ENCODE results near the gene MAOA. TPM values are rescaled to one million over a fixed set of nuclear protein-coding genes. Genes with fewer than 3 reads are reported as not detected.

The MAOA gene
- total and polyA plus RNA-seq, 2 donors (not counting 3 experiments of a cell fraction or from before 2014, with no cell fraction given): 12.6 to 23.5 TPM

DNA sequence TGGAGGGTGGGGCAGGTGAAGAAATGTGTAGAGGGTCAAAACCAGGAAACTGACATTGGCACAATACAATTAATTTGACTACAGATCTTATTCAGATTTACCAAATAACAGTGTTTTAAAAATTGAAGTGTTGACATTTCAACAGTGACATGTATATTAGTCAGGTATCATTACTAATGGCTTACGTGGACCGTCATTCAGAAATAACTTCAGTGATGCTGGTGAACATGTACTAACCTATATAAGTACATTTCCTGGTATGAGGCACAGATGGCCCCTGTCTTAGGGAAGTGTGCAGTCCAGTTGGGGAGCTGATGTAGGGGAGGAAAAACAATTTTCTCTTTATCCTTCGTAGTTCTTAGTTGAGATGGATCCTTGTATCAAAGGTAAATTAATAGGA is 22.3 kb upstream of the MAOA start:
- no peak overlapping the region for H3K4me2 ChIP-seq (ENCODE audit: insufficient read depth, low read length)
- H3K79me2 ChIP-seq (ENCODE audit: control insufficient read depth, insufficient read depth, low read length): no peaks in the 10 kb centered on the region
- FAIRE-seq (no peak), DNase-seq (ENCODE audit: low read depth, low spot score) (no peak)
- POLR2A ChIA-PET: no interaction called here
- no peaks in the 10 kb centered on the region for H3K36me3 ChIP-seq (ENCODE audit: control insufficient read depth in 2 of 2, extremely low read depth in 1 of 2, insufficient read depth in 2 of 2, low read length in 2 of 2)
- TF ChIP-seq, protein P1, sequence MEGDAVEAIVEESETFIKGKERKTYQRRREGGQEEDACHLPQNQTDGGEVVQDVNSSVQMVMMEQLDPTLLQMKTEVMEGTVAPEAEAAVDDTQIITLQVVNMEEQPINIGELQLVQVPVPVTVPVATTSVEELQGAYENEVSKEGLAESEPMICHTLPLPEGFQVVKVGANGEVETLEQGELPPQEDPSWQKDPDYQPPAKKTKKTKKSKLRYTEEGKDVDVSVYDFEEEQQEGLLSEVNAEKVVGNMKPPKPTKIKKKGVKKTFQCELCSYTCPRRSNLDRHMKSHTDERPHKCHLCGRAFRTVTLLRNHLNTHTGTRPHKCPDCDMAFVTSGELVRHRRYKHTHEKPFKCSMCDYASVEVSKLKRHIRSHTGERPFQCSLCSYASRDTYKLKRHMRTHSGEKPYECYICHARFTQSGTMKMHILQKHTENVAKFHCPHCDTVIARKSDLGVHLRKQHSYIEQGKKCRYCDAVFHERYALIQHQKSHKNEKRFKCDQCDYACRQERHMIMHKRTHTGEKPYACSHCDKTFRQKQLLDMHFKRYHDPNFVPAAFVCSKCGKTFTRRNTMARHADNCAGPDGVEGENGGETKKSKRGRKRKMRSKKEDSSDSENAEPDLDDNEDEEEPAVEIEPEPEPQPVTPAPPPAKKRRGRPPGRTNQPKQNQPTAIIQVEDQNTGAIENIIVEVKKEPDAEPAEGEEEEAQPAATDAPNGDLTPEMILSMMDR (IDR thresholded peaks at IDR 0.05; ENCODE audit: extremely low read depth in 1 of 2, insufficient read depth in 1 of 2, low read depth in 1 of 2, low read length in 2 of 2): no peak
- TF ChIP-seq MYC (IDR thresholded peaks at IDR 0.05; ENCODE audit: low read depth, low read length) (no peak), POLR2AphosphoS5 (IDR thresholded peaks at IDR 0.05; ENCODE audit: insufficient read depth, low read depth, low read length) (no peak), POLR2A (IDR thresholded peaks at IDR 0.05; ENCODE audit: low read depth, low read length) (no peak), FOS (IDR thresholded peaks at IDR 0.05; ENCODE audit: borderline replicate concordance, insufficient read depth, low read length) (no peak), JUN (IDR thresholded peaks at IDR 0.05; ENCODE audit: borderline replicate concordance, insufficient read depth, insufficient read length, low read depth) (no peak), EZH2 (IDR thresholded peaks at IDR 0.05; ENCODE audit: borderline replicate concordance, low read depth, low read length, severe bottlenecking) (no peak), GATA2 (IDR thresholded peaks at IDR 0.05; ENCODE audit: insufficient read depth, insufficient read length, low read depth, low read length) (no peak)
- TF ChIP-seq, protein P2, sequence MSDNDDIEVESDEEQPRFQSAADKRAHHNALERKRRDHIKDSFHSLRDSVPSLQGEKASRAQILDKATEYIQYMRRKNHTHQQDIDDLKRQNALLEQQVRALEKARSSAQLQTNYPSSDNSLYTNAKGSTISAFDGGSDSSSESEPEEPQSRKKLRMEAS (IDR thresholded peaks at IDR 0.05; ENCODE audit: insufficient read depth, insufficient read length): no peak
- H4K20me1 ChIP-seq (replicated peaks; ENCODE audit: control insufficient read depth, extremely low read depth, insufficient read depth, low read length): no peaks in the 10 kb centered on the region
- no peak overlapping the region for H2AFZ ChIP-seq (ENCODE audit: low read depth, low read length)
- no peaks in the 10 kb centered on the region for H3K9me3 ChIP-seq (replicated peaks; ENCODE audit: control insufficient read depth, insufficient read depth, low read length)
- no peak overlapping the region for H3K9ac ChIP-seq (replicated peaks; ENCODE audit: extremely low read depth, insufficient read depth, low read length)
- no peaks in the 10 kb centered on the region for H3K9me1 ChIP-seq (replicated peaks; ENCODE audit: control insufficient read depth, extremely low read depth, insufficient read depth, low read length)
- no peaks in the 10 kb centered on the region for H3K4me1 ChIP-seq (ENCODE audit: control insufficient read depth, extremely low read depth, insufficient read depth, low read length)
- H3K4me3 ChIP-seq (replicated peaks in 1 of 3; ENCODE audit: insufficient read depth in 1 of 3, low read depth in 1 of 3, low read length in 3 of 3): no peak overlapping the region
- CTCF ChIA-PET: no interaction called here
- BruUV-seq (replicated peaks): no TSS peak
- H3K27me3 ChIP-seq (ENCODE audit: control insufficient read depth in 2 of 2, insufficient read depth in 2 of 2, low read length in 2 of 2): peaks cover 1 to 2% of the 10 kb centered on the region in 2 experiments
- dilution Hi-C loops (cut with MboI; ENCODE audit: extremely low pct_ligation_motif_present, low sequenced_read_pairs): no loop called here
- intact Hi-C loops (cut with micrococcal nuclease): no loop called here
- H3K27ac ChIP-seq (ENCODE audit: insufficient read depth, low read depth, low read length): no peak overlapping the region
